ENCODE data around the gene PHF20.
"Not testable (repeated sequence)": the region's sequence is repeated elsewhere in the genome, so short reads cannot be mapped to it uniquely, and the experiment has no call there.

PHF20 gene

DNA sequence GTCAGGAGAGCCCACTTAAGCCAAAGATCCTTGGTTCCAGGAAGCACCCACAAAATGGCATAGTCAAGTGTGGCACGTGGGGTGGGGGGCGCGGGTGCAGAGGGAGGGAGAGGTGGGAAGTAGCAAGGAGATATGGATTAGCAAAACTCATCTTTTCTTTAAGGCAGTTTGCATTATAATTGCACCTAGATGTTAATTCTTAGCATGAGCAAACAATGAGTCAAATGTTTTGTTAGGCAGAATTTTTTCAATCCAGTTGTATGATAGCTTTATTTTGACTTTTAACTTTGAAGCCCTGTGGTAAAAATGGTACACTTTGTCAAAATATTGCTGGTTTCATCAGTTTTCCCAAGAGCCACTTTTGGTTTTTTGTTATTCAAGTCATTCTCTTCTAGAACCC is 167.4 kb downstream of the PHF20 start:
- DNase-seq, result no peak

DNA sequence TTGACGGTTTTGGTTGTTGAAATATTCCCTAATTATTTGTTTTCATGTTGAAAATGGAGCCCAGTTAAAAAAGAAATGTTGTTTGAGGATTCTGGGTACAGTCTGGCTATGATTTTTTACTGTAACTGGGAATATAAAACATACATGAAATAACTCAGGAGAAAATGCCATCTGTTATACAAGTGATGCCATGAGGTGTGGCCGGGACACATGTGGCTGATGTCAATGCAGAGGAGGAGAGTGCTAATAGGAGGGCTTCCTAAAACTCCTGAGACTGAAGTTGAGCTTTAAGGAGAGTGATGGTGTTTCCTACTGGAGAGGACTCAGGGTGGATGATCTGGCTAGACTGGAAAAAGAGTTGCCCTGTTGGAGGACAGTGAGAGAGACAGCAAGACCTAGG is 169.8 kb downstream of the PHF20 start:
- DNase-seq, result no peak

DNA sequence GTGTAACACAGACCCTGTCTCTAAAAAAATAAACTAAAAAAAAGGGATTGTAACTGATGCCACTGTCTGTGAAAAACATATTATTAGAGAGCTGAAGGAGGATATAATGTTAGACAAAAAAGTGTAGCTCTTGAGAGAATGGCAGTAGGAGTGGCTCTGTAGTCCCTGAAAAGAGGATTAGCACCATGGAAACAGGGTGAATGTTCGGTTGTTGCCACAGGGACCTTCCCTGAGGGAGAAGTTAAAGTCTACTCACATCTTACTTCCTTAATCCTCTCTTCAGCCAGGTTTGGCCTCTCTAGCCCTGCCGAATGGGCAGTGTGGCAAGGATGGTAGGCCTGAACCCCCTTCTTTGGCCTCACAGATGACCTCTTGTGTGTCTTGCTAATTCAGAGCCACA is 170.4 kb downstream of the PHF20 start:
- no peak for DNase-seq

DNA sequence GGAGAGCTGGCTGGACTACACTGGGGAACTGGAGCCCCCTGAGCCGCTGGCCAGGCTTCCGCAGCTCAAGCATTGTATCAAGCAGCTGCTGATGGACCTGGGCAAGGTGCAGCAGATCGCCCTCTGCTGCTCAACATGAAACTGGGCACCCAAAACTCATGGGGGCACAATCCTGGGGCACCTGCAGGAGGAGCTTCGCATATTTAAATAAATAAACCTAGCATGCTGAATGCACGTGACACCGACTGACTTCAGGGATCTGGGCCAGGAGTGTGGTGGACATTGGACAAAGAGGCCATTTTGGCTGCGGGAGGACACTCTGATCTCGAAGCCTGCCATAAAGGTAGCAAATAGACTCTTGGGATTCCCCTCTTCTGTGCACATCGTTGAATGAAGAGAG is 175.7 kb downstream of the PHF20 start:
- DNase-seq, result no peak

DNA sequence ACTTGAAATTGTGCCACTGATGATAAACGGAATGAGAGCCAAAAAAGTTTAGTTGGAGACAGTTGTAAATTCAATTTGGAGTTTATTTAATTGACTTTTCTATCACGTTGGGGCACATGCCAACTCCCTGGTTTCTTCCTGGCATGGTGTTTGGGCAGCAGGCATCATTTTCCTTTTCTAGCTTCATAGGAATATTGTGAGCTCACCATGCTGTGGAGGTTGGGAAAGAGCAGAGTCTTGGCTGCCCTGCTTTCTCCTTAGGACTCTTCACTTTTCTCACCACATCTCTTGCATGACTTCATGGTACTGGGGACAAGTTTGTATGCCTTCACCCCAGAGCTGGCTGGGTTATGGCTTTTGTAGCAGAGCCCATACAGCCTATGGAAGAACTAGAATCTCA is 176.1 kb downstream of the PHF20 start:
- no peak for DNase-seq

DNA sequence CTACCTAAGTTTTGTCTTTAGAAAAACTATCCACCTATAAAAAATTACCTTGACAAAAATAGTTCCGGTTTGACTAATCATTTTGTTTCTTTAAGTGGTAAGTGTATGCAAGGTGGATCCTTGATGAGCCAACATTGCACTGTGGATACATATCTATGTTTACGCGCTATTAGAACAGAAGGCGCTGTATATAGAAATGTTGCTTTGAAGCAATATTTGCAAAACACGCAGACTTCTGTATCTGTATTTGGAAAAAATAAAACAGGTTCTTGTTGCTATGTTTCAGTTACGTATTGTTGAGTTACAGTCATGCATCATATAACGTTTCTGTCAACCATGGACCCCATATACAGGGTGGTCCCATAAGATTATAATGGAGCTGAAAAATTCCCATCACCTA is 178.3 kb downstream of the PHF20 start:
- DNase-seq, result no peak

DNA sequence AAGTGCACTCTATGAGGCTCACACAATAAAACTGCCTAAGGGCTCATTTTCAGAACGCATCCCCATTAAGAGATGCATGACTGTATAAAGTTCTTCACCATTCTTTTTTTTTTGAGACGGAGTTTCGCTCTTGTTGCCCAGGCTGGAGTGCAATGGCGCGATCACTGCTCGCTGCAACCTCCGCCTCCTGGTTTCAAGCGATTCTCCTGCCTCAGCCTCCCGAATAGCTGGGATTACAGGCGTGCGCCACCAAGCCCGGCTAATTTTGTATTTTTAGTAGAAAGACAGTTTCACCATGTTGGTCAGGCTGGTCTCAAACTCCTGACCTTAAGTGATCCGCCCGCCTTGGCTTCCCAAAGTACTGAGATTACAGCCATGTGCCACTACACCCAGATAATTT is 180.3 kb downstream of the PHF20 start:
- DNase-seq, result not testable (repeated sequence)

DNA sequence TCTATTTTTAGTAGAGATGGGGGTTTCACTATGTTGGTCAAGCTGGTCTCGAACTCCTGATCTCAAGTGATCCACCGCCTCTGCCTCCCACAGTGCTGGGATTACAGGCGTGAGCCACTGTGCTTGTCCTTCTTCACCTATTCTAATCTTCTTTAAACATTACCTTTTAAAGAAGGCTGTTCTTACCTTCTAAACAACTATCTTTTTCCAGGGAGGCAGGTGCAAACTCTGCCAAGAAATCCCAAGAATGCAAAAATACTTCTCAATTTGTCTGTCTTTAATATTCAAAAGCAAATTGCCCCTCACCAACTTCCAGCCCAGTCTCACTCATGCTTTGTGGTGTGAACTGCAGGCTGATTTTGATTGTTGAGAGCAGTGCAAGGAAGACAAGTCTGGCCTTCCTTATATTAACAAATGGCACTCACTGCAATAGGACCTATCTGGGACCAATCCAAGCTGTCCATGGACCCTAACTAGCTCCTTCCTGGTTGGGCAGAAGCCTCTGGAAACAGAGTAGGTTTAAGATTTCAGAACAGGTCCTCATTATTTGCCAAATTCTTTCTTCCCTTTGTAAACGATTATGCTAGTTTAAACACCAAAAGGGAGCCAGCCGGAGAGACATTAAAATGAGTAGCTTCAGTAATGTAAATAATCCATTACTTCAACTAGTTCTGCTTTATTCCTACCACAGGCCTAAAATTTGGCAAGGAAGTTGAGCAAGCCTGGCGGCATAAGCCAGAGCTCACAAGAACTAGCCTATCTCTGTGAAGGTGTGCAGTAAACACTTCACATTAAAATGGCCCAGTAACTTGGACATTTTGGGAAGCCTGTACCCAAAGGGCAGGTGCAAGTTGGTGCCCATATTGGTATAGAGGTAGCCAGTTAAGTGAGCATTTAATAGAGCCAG is 180.9 kb downstream of the PHF20 start:
- no peak for DNase-seq

DNA sequence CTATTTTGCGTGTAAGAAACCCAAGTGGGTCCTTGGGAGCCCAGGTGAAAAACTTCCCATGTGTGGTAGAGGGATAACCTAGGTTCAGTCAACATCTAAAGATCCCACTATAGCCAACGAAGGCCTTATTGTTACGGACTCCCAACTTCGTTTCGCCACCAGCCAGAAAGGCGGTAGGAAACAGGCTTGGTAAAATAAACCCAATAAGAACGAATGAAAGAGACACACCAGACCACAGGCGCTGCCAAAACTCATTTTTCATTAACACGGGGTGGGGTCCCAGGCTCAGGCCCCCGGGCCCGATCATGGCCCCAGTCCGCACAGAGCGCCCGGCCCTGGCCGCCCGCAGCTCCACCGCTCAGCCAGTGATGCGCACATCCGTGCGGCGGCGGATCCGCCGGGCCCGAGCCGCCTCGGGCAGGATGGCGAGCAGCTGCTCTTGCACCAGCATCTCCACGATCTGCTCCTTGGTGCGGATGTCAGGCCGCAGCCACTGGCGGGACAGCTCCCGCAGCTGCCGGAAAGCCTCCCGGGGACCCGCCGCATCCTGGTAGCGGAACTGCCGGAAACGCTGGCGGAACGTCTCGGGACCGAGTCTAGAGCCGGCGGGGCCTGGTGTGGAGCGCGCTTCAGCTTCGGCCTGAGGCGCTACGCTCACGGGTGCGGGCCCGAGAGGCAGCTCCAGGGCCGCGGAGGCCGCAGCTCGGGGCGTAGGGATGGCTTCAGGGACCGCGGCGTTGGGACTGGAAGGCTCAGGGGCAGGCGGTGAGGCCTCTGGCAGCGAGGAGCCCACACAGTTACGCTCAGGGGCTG is 181.8 kb downstream of the PHF20 start:
- DNase-seq, result no peak

DNA sequence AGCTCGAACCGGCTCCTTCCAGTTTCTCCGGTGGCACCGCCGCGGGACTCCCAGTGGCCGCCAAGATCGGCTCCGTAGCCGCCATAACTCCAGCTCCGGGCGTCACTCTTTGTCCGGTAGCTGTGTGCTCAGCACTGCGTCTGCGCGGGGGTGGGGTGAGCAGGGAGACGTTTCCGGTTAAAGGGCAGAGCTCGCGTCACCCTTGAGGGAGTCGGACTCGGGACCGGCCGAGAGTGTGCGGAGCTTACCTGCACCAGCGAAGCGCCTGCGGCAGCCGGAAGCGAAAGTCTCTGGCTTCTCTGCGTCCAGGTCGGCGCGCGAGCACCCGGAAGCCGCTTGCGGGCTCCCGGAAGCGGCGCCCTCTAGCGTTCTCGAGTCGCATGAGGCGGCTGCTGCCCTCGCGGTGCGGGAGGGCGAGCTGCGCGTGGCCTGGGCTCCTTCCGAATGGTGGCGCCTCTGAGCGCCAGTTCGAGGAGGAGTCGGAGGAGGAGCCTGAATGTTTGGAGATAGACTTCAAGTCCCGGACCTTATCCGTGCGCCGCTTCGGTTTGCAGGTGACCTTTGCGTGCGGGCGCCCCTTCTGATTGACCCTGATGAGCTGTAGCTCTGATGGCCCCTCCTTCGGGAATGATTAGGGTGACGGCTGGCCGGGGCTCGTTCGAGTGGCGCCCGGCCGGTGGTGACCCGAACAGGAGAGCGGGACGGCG is 182.5 kb downstream of the PHF20 start, which contains the start of gene SCAND1:
Gene SCAND1, minus strand, starts transcription at position 303 of the 707 bp plus-strand sequence. Its CDS starts 218 bp downstream, at position 85.
- peak; percentile 92 for DNase-seq

DNA sequence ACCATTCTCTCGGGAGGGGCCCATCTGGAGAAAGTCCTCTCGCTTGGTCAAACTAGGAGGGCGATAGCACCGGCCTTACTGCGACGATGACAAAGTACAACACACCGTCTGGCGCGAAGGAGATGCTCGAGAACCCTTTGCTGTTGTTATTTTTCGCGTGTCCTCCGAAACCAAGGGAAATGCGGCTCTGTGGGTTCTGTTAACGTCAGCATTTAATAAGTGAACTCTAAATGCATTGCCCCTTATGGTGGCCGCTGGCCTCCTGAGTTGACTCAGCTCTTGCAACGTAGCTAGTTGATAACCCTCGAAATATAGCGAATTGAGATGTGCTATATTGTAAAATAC is 183.1 kb downstream of the PHF20 start:
- no peak for DNase-seq

DNA sequence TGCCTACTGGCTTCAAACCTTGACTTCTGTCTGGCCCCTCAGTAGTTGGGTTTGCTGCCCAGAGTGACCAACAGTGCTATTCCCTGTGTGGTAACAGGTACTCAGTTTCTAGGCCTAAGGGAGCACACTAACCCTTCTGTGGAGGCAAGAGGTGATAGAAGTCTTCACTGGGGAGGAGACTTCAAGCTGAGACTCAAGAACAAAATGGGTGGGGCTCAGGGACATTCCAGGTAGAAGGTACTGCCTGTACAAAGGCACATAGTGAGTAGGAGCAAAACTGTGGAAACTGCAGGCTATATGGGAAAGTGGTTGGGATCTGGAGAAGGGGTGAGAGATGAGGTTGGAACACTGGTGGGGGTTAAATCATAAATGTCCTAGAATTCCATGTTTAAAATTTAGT is 184.8 kb downstream of the PHF20 start:
- DNase-seq, result no peak

DNA sequence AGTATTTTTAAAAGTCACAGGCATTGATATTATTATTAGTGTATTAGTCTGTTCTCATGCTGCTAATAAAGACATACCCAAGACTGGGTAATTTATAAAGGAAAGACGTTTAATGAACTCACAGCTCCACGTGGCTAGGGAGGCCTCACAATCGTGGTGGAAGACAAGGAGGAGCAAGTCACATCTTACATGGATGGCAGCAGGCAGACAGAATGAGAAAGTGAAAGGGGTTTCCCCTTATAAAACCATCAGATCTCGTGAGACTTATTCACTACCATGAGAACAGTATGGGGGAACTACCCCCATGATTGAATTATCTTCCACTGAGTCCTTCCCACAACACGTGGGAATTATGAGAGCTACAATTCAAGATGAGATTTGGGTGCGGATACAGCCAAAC is 187.5 kb downstream of the PHF20 start:
- DNase-seq, result not testable (repeated sequence)

DNA sequence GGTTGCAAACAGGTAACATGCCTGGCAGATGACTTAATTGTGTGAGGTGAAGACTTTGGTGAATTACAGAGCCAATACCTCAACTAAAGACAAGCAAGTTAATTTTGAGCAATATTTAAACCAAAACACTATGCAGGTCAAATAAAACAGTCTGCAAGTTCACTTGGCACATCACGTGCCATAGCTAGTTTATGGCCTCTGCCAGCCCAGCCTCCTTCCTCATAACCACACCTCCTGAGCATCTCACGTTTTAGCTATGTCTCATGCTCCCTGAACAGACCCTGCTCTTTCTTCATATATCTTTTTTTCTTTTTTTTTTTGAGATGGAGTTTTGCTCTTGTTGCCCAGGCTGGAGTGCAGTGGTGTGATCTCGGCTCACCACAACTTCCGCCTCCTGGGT is 192.1 kb downstream of the PHF20 start:
- DNase-seq, result no peak

DNA sequence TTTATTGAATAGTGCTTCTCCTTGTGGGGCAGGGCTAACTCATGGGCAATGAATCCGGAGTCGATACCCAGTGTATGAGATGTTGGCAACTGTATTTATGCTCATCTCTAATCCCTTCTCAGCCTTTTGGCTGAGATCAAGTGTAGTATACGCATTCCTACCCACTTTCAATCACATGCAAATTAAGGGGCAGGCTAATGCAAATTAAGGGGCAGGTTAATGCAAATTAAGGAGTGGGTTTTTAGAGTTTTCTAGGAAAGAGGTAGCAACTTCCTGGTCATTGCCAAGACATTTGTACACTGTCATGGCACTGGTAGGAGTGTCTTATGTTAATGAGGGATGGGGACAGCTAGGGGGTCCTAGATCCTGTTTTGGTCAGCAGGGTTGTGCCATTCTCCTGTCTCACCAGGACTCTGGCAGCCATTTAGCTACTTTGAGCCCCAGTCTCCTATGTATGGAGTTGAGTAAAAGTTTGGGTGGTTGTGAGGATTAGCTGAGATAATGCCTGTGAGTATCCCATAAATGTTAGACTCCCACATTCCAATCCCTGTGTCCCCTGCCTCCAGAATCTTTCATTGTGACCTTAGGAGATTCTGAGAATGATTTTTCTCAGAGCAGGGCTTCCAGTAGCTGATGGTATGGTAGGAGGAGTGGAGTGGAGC is 196.3 kb downstream of the PHF20 start, which contains the start of gene CNBD2:
Gene CNBD2, plus strand, starts transcription at position 612 of the 662 bp plus-strand sequence. CDS start 173 bp downstream, outside the sequence.
- no peak for DNase-seq

DNA sequence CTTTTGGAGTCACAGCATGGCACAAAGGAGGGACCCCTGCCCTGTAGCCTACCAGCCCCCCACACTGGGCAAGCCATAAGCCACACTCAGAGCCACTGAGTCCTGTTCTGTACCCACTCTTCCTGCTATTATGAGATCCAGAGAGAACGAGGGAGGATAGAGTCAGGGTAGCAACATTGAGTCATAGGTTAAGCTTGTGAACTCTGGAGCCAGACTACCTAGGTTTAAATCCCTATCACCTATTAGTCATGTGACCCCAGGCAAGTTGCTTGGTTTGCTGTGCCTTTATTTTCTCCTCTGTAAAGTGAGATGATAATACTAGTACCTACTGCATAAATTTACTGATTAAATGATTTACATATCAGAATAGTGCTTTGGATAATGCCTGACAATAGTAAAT is 197.1 kb downstream of the PHF20 start:
- no peak for DNase-seq

DNA sequence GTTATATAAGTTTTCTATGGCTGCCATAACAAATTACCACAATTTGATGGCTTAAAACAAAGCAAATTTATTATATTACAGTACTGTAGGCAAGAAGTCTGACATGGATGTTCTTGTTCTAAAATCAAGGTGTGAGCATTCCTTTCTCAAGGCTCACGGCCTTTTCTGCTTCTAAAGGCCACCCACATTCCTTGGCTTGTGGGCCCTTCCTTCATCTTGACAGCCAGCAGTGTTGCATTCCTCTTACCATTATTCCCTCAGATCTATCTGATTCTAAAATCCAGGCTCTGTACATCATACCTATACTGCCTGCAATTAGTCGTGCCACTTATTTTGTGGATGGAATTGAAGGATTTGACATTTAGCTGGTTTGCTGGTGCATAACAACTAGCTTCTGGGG is 200.2 kb downstream of the PHF20 start:
- DNase-seq, result no peak

DNA sequence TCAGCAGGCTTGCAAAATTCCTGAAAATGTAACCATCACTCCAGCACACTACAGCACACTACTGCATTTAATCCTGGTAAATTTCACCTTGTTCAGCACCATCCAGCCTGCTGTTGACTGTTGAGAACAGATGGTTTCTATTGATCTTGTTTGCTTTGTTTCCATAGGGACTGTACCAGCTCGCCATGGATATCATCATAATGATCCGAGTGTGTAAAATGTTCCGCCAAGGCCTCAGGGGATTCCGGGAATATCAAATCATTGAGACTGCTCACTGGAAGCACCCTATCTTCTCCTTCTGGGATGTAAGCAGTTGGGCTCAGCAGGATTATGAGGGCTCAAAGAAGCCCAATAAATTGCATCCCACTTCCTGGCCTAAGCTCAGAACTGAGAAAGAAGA is 200.6 kb downstream of the PHF20 start:
- DNase-seq, result no peak

DNA sequence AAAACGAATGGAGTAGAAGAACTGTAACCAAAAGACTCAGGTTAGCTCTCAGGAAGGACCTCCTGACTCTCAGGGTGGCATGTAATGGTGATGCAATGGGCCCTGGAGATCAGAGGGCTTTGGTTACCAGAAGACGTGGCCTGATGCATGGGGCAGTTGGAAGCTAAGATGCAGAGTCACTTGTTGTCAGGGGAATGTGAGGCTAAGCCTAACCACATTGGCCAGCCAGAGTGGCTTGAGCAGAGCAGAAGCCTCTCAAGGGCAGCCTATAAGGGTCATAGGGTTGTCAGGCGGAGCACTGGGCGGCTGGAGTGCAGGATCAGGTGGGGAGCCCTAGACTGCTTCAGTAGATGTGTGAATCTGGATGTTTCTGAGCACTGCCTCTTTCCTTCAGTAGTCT is 202.4 kb downstream of the PHF20 start:
- no peak for DNase-seq

DNA sequence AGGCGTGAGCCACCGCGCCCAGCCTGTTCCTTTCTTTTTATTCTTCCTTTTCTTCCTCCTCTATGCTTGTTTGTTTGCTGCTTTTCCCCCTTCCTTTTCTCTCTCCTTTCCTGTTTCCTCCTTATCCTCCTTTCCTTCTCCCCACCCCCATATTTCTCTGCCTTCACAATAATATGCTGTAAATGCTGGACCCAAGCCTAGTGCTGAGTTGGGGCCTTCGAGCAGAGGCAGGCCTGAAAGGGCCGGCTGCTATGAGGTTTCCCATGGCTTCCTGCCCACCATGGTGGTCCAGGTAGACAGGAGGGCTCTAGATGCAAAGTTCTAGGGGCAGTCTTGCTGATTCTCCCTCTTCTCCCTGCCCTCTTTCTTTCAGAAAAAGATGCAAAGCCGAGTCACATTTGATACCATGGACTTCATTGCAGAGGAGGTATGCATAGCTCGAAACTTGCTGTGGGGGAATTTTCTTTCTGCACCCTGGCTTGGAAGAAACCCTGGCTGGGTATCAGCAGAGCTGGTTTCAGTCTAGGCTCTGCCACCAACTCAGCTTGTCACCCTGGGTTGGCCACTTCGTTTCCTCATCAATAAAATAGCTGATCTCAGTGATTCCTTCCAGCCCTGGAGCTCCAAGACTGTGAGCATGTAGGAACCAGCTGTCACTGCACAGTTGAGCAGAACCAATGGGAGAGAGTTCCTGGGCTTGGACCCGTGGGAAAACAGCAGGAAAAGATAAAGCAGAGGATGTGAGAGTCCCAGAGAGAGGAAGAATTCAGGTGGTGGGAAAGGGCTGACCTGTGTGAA is 204.0 kb downstream of the PHF20 start:
- DNase-seq, result no peak

DNA sequence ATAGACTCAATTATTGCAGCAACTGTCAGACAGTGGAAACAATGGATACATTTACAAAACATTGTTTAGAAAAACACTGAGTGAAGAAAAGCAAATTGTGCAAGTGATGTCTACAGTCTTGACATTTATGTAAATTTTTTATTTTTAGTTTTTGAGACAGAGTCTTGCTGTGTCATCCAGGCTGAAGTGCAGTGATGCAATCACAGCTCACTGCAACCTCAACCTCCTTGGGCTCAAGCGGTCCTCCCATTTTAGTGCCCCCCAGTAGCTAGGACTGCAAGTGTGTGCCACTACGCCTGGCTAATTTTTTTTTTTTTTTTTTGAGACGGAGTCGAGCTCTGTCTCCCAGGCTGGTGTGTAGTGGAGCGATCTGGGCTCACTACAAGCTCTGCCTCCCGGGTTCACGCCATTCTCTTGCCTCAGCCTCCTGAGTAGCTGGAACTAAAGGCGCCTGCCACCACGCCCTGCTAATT is 206.3 kb downstream of the PHF20 start:
- no peak for DNase-seq

DNA sequence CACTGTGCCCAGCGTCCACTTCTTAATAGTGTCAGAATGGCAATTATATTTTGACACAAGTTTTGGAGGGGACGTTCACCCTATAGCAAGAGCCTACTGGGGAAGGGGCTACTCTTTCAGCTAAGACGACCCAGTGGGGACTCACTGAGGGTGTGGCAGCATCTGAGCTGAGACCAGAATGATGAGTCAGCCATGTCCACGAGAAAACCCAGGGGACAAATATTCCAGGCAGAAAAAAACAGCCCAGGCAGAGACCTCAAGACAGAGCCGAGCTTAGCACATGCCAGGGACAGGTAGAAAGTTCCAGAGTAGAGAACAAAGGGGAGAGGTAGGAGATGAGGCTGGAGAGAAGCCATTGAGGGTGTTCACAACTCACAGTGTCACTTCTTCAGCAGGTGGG is 207.7 kb downstream of the PHF20 start:
- no peak for DNase-seq

Data from cortex of kidney (tissue), 1 donor.